ENCODE data around the gene PRDM2. TPM values are rescaled to one million over a fixed set of nuclear protein-coding genes. Genes with fewer than 3 reads are reported as not detected.

Gene PRDM2
- total RNA-seq, 2 donors from 2014 or later = 29.3 to 30.0 TPM

DNA sequence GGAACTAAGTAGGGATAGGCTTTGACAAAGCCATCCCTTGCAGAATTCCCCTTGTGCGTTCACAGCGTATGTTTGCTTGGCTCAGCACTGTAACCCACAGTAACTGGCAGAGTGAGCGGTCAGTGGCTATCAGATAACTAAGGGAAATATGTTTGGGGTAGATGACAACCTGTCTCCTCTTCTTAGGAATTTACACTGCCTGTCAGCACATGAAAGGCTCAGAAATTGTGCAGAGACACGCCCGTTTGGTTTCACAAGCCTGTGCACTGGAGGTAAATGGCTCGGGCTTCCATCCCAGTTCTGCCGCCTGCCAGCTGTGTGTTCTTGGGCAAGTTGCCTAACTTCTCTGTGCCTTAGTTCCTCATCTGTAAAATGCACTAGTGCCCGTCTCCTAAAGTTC lies 101.2 kb downstream of the PRDM2 start:
- H3K27ac ChIP-seq = peak overlapping the region; percentile 50
- no peak overlapping the region for H3K4me3 ChIP-seq
- no peaks in the 10 kb centered on the region for H3K36me3 ChIP-seq
- TF ChIP-seq, protein P1, sequence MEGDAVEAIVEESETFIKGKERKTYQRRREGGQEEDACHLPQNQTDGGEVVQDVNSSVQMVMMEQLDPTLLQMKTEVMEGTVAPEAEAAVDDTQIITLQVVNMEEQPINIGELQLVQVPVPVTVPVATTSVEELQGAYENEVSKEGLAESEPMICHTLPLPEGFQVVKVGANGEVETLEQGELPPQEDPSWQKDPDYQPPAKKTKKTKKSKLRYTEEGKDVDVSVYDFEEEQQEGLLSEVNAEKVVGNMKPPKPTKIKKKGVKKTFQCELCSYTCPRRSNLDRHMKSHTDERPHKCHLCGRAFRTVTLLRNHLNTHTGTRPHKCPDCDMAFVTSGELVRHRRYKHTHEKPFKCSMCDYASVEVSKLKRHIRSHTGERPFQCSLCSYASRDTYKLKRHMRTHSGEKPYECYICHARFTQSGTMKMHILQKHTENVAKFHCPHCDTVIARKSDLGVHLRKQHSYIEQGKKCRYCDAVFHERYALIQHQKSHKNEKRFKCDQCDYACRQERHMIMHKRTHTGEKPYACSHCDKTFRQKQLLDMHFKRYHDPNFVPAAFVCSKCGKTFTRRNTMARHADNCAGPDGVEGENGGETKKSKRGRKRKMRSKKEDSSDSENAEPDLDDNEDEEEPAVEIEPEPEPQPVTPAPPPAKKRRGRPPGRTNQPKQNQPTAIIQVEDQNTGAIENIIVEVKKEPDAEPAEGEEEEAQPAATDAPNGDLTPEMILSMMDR (IDR thresholded peaks at IDR 0.05) = no peak
- H3K27me3 ChIP-seq = no peaks in the 10 kb centered on the region
- DNase-seq = peak; percentile 49
- no peaks in the 10 kb centered on the region for H3K9me3 ChIP-seq
- no peaks in the 10 kb centered on the region for H3K4me1 ChIP-seq
- intact Hi-C loops (cut with DNase I) = no loop called here
- H3K9ac ChIP-seq (ENCODE audit: low read depth in 2 of 2, low read length in 2 of 2) = peak overlapping the region in 1 of 2 donors; percentile 43

DNA sequence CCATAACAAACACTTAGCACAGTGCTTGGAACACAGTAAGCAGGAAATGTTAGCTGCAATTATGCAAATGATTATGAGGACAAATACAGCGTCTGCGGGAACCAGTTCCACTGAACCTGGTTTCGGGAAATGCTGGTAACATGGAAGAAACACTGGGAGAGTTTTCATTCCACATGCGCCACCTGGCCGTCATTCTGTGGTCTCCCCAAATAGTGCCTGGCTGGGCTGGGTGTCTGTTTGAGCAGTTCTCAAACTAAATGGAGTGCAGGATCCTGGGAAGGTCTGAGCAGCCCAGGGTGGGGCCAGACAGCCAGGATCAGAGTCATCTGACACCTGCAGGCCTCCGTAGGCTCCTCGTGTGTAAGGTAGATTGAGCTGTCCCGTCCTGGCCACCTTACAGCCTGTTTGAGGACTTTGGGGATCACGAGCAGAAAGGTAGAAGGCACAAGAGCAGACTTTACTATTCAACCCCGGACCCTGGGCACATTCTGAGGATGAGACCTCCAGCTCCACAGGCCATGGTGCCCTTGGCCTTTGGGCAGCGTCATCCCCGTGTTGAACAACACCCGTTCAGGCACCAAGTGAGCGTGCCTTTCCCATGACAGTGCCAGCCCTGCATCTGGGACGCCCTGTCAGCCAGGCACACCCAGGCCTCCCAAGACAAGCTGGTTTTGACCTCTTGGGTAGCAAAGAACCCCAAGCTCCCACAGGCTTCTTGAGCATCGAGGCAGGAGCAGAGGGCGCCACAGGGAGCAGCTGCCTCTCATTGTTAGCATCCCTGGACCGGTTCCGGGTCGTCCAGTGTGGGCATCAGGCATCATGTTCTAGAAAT lies 101.9 kb downstream of the PRDM2 start:
- peak overlapping the region in 1 of 2 donors; percentile 43 for H3K9ac ChIP-seq (ENCODE audit: low read depth in 2 of 2, low read length in 2 of 2)
- DNase-seq = peak; percentile 62
- no peaks in the 10 kb centered on the region for H3K9me3 ChIP-seq
- H3K4me3 ChIP-seq = no peak overlapping the region
- H3K4me1 ChIP-seq = no peaks in the 10 kb centered on the region
- no peaks in the 10 kb centered on the region for H3K36me3 ChIP-seq
- intact Hi-C loops (cut with DNase I) = no loop called here
- TF ChIP-seq, protein P1 (IDR thresholded peaks at IDR 0.05) = no peak
- H3K27ac ChIP-seq = peak overlapping the region; percentile 50
- H3K27me3 ChIP-seq = no peaks in the 10 kb centered on the region

DNA sequence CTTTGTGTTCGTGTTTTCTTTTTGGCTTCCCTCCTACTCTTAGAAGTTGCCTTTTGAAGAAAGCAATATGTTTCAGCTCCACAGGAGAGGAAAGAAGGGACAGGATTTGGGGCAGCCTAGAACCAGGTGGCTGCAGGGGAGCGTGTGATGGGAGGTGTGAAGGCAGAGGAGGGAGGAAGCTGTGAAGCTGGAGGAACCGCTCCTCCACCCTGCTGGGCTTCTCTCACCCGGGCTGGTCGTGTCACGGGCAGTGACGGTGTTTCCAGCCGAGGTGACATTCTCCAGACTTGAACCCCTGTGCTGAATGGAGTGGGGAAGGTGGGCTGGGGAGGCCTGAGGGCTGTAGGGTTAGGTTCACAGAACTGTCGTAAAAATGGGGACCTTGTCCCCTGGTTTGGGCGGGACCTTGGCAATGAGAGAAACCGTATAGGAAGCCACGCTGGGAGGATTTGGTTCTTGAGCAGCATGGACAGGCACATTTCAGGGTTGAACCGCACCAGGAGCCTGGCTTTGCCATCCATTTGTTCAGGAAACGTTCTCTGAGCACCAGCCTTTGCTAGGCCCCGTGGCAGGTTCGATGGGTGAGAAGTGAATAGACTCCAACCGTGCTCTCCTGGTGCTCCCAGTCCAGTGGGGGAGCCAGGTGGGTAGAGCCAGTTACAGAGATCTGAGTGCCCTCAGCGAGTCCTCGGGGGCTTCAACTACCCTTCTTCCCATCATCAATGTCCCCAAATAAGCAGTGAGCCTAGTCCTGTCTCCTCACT lies 103.0 kb downstream of the PRDM2 start:
- H3K27me3 ChIP-seq = no peaks in the 10 kb centered on the region
- TF ChIP-seq, protein P1 (IDR thresholded peaks at IDR 0.05) = no peak
- no peak overlapping the region for H3K27ac ChIP-seq
- intact Hi-C loops (cut with DNase I) = no loop called here
- H3K9ac ChIP-seq (ENCODE audit: low read depth in 2 of 2, low read length in 2 of 2) = no peak overlapping the region
- H3K4me3 ChIP-seq = no peak overlapping the region
- H3K4me1 ChIP-seq = no peaks in the 10 kb centered on the region
- H3K9me3 ChIP-seq = no peaks in the 10 kb centered on the region
- DNase-seq = no peak
- no peaks in the 10 kb centered on the region for H3K36me3 ChIP-seq

DNA sequence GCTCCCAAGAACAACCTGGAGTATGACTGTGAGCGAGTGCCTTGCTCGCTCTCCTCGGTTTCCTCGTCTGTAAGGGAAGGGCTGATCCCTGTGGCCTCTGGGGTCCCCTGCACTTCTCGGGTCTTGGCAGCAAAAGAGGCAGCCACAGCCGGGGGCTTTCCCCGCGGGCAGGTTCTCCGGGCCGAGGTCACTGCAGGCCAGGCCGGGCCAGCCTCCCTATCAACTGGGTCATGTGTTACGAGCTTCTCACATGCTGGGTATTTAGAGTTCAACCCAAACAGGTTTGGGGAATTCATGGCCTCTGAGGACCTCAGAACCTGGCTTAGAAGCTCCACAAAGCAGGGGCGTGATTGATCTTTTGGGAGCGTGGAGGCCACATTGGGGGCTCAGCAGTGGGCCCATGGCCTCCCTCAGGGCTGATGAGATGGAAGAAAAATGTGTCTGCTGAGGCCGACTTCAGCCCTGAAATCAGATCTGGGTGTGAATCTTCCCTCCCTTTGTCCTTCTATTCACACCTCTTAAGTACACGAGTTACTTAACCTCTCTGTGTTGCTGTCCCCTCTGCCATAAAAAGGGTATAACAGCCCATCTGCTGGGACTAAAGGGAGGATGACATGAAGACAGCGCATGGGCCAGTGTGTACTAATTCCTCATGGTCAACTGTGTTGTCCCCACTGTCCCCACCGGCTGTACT lies 103.7 kb downstream of the PRDM2 start:
- DNase-seq = no peak
- Histone ChIP-seq H3K4me3 (no peak overlapping the region), H3K27me3 (no peaks in the 10 kb centered on the region), H3K4me1 (no peaks in the 10 kb centered on the region), H3K9ac (ENCODE audit: low read depth in 2 of 2, low read length in 2 of 2) (no peak overlapping the region), H3K27ac (no peak overlapping the region), H3K36me3 (no peaks in the 10 kb centered on the region), H3K9me3 (no peaks in the 10 kb centered on the region)
- TF ChIP-seq, protein P1 (IDR thresholded peaks at IDR 0.05) = no peak
- intact Hi-C loops (cut with DNase I) = no loop called here

DNA sequence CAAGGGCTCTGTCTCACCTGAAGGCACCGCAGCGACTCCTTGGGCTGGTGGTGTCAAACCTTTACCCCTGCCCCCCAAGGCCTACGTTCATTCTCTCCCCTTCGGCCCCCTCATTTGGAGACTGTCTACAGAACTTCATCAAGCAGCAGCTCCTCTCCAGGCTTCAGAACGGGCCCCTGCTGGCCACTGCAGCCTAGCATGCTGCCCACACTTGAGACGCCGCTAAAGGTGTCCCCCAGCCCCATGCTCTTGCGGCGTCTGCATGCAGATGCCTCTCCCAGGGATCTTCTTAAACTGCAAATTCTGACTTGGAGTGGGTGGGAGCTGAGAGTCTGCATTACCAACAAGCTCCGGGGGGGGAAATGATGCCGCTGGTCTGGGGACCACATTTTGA lies 104.2 kb downstream of the PRDM2 start:
- no peaks in the 10 kb centered on the region for H3K9me3 ChIP-seq
- no peaks in the 10 kb centered on the region for H3K4me1 ChIP-seq
- H3K9ac ChIP-seq (ENCODE audit: low read depth in 2 of 2, low read length in 2 of 2) = no peak overlapping the region
- TF ChIP-seq, protein P1 (IDR thresholded peaks at IDR 0.05) = no peak
- no peak overlapping the region for H3K4me3 ChIP-seq
- H3K27me3 ChIP-seq = no peaks in the 10 kb centered on the region
- H3K27ac ChIP-seq = no peak overlapping the region
- DNase-seq = no peak
- intact Hi-C loops (cut with DNase I) = no loop called here
- H3K36me3 ChIP-seq = no peaks in the 10 kb centered on the region

All from colonic mucosa (tissue), 4 donors.